Forelimb muscle (tissue), 1 donor: Measurements from ENCODE around the gene DNAJA3. TPM values are rescaled to one million over a fixed set of nuclear protein-coding genes. Genes with fewer than 3 reads are reported as not detected.

Experiments used
- DNase-seq: peaks from one replicate; pipeline ENCODE4 v3.0.0-alpha.2; 2013; ENCODE audit warnings: low read depth
- polyA plus RNA-seq: library from polyadenylated mRNA; unstranded; fragments of 120-200 nt; gene quantifications from one replicate; pipeline ENCODE4 v1.2.1, GENCODE V29; 2013; ENCODE audit not compliant: insufficient read length

The DNAJA3 gene
- polyA plus RNA-seq, 1 donor = 29.6 TPM

GRCh38 chr16:4433228-4433627, 7.6 kb downstream of the DNAJA3 start:
- no peak for DNase-seq

GRCh38 chr16:4433914-4434787, 8.5 kb downstream of the DNAJA3 start:
- DNase-seq = no peak

DNA sequence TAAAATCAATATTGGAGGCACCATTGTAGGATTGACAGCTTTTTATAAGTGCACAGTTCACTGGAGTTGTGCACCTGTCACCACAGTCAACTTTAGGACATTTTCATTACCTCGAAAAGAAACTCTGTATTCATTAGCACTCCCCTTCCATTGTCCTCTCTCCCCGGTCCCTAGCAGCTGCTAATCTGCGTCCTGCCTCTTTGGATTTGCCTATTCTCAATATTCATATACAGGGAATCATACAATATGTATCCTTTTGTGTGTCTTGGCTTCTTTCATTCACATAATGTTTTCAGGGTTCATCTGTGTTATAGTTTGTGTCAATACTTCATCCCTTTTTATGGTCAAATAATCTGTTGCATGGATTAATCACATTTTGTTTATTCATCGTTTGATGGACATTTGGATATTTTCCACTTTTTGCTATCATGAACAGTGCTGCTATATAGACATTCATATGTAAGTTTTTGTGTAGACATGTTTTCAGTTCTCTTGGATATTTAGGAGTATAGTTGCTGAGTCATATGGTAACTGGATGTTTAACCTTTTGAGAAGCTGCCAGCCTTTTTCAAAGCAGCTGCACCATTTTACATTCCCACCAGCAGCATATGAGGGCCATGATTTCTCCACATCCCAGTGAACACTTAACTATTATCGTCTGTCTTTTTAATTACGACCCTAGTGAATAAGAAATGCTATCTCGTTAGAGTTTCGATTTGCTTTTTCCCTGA, 9.8 kb downstream of the DNAJA3 start:
- DNase-seq = no peak

DNA sequence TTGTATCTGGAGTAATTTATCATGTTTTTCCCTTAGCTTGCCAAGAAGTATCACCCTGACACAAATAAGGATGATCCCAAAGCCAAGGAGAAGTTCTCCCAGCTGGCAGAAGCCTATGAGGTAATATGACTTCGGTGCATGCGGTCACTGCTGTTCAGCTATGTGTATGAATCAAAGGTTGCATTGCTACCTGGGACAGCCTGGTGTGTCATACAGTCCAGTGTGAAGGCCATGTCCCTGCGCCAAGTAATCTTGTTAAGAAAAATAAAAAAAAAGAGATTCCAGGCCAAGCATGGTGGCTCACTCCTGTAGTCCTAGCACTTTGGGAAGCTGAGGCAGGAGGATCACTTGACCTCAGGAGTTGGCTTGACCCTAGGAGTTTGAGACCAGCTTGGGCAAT, 11.7 kb downstream of the DNAJA3 start:
- DNase-seq = no peak

DNA sequence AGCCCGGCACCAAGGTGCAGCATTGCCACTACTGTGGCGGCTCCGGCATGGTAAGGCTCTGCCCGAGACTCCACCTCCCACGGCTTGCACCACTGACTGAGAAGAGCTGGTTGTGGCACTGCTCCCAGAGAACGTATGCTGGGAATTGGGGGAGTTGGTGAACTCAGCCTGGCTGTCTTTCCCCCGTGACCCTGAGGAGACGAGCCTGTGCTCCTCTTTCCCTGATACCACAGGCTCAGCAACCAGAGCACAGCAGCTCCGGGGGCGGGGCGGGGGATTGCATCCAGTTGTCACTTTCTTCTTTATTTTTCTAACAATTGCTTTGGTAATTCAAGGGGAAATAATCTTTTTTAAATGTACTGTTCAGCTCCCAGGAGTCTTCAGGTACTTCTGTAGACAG, 16.7 kb downstream of the DNAJA3 start:
- no peak for DNase-seq

- DNase-seq = no peak
Observed at GRCh38 chr16:4443271-4443670, 17.6 kb downstream of the DNAJA3 start.

DNA sequence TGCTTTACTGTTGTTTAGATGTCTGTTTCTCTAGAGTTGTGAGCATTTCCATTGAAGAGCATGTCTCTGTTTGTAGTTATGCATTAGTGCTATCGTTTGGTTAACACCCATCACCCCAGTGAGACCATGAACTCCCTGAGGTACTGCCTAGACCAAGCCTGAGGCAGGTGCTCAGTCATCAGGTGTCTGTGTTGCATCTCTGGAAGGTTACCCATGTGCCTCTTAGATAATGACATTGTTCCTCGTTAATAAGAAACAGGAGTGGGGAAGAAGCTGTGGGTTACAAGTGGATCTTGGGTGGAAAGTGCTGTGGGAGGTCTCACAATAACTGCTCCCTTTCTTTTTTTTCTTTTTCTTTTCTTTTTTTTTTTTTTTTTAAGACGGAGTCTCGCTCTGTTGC, 18.3 kb downstream of the DNAJA3 start:
- DNase-seq = no peak

DNA sequence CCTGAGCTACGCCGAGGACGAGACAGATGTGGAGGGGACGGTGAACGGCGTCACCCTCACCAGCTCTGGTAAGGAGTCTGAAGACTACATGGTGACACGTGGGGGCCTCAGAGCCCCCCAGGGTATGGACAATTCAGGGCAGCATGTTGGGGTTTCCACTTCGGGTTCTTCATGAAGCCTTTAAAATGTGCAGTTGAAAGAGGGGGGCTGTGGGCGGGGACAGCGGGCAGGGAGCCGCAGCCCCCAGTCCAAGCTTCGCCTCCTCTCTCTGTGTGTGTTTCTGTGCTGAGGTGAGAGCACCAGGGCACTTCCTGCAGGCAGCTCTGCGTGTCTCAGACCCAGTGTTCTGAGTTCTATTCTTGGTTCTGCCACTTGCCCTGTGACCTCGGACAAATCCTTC, 24.8 kb downstream of the DNAJA3 start:
- DNase-seq = no peak

GRCh38 chr16:4450931-4451519, 25.4 kb downstream of the DNAJA3 start:
- no peak for DNase-seq

DNA sequence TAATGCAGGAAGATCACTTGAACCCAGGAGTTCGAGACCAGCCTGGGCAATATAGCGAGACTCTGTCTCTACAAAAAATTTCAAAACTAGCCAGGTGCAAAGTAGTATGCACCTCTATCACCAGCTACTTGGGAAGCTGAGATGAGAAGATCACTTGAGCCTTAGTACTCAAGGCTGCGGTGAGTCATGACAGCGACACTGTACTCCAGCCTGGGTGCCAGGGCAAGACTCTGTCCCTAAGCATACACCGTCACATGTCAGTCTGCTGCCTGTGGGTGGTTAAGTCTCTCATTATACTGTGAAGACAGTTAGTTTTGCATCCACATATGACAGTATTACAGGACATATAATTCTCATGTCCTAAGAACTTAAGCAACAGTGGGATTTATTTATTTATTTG, 27.0 kb downstream of the DNAJA3 start:
- DNase-seq = no peak

- DNase-seq = no peak
Observed at GRCh38 chr16:4454623-4455022, 29.0 kb downstream of the DNAJA3 start.

DNA sequence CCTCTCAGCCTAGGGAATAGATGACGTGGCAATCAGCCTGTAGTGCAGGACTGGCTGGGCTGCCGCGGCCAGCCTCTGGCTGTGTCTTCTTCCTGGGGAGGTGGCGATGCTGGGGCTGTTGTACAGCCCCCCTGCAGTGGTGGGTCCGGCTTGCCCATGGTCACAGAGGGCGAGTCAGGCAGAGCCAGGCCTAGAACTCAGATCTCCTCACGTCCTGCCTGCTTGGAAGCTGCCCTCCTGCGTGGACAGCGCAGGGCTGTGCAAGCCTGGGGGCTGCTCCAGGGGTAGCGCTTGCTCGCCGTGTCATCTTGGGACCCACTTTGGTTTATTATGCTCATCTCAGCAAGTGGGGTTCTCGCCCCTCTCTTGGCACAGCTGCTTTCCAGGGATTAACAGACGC, 29.4 kb downstream of the DNAJA3 start:
- no peak for DNase-seq

DNA sequence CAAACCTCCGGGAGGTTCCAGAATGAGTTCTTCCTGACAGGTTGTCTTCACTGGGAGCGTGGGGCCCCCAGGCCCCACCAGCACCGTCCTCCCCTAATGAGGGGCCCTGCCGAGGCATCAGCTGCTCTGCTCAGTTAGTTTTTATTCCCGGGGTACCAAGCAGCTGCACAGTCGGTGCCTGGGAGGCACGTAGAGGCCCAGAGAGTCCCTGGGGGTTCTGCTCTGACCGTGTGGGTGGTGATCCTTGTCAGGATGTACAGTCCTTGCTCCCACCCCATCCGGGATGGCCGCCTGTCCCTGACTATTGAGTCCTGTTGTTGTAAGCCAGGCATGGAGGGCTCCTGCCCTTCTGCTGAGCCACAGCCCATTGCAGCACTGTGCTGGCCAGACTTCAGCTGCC, 30.3 kb downstream of the DNAJA3 start:
- no peak for DNase-seq

GRCh38 chr16:4460936-4461249, 35.2 kb downstream of the DNAJA3 start:
- no peak for DNase-seq

DNA sequence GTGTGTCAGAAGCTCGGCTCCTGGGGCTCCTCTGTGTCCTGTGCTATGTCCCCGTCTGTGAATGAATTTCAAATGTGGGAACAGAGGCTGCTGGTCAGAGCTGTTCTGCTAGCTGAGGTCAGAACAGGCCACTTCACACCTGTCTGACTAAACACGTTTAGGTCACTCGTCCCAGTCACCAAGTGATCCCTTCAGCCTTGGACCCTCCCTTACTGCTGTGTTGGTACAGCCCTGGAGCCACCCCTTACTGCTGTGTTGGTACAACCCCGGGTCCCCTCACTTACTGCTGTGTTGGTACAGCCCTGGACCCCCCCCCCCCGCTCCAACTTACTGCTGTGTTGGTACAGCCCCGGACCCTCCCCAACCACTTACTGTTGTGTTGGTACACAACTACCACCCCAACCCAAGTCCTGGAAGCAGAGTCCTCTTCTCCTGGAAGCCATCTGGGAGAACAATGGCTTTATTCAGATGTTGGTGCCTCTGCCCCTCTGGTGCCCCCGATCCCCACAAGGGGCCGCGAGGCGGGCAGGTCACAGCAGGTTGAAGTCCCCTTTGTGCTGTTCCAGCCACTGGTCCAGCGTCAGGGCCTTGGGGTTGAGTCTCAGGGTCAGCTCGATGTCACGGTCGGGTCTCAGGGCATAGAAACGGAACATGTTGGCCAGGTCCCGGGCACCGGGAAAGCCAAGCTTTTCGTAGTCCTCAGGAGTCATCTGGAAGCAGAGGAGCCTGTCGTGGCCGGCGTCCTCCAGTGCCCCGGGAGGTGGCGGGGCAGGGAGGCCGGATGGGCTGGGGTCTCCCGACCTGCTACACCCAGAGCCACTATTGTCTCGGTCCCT, 35.8 kb downstream of the DNAJA3 start:
- DNase-seq = no peak

DNA sequence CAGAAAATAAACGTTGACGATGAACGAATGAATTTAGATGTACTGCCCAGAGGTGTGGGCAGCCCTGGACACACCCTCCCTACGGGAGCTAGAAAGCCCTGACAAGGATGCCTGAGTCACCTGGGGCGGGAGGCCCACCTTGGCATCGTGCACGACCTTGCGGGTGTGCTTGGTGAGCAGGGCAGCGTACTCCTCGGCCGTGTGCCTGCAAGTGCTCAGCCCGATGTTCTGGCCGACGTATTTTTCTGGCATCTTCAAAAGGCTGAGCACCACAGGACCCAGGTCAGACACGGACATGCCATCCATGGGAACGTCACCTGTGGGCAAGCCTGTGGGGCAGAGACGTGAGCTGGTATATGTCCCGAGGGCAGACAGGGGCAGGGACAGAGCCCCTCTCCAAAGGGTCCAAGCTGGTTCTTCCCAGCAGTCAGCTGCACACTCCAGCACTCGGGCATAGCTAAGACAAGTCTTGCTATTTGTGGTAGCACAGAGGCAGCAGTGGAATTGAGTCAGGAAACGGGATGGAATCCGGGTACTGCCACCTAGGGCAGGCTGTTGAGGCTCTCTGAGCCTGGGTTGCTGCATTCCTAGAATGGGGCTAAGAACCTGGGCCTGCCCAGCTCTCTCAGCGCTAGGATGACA, 38.0 kb downstream of the DNAJA3 start:
- no peak for DNase-seq

GRCh38 chr16:4465977-4466779, 40.5 kb downstream of the DNAJA3 start:
- no peak for DNase-seq

GRCh38 chr16:4467916-4468315, 42.2 kb downstream of the DNAJA3 start:
- no peak for DNase-seq

- no peak for DNase-seq
Observed at GRCh38 chr16:4468972-4469371, 43.3 kb downstream of the DNAJA3 start.

- no peak for DNase-seq
Observed at GRCh38 chr16:4471869-4472268, 46.2 kb downstream of the DNAJA3 start.

DNA sequence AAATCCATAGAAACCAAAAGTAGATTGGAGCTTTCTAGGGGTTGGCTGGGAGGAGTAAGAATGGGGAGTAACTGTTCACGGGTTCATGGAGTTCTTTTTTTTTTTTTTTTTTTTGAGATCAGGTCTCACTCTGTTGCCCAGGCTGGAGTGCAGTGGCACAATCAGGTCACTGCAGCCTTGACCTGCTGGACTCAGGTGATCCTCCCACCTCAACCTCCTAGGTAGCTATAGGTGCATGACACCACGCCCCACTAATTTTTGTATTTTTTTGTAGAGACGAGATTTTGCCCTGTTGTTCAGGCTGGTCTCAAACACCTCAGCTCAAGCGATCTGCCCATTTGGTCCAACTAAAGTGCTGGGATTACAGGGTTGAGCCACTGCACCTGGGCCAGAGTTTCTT, 47.2 kb downstream of the DNAJA3 start:
- DNase-seq = no peak
